Stimulated activated CD4-positive, alpha-beta T cell treated with anti-CD3 and anti-CD28 coated beads, Interleukin-1b, Interleukin-23, amount 100 ng/mL, for 1 hour (primary cell): ENCODE data around the gene ACOX3.

Source experiments
- DNase-seq, 2 donors: peaks; one replicate each; pipeline ENCODE4 v3.0.0-alpha.2; 2020; ENCODE audit warnings: low read depth in 2 of 2

Gene ACOX3

GRCh38 chr4:8336412-8337075 lies 104.0 kb downstream of the ACOX3 start:
- DNase-seq, result no peak

- DNase-seq, result no peak
These were observed 104.7 kb downstream of the ACOX3 start for GRCh38 chr4:8335848-8336247.

- no peak for DNase-seq
These were observed 105.6 kb downstream of the ACOX3 start for GRCh38 chr4:8334786-8335460.

- no peak for DNase-seq
These were observed 106.6 kb downstream of the ACOX3 start for GRCh38 chr4:8333726-8334460.

GRCh38 chr4:8332891-8333331 lies 107.6 kb downstream of the ACOX3 start:
- DNase-seq, result no peak

- DNase-seq, result no peak
These were observed 108.3 kb downstream of the ACOX3 start for GRCh38 chr4:8332038-8332857.

GRCh38 chr4:8331575-8331955 lies 109.0 kb downstream of the ACOX3 start:
- DNase-seq, result no peak

- DNase-seq, result no peak
These were observed 109.5 kb downstream of the ACOX3 start for GRCh38 chr4:8330821-8331574.

GRCh38 chr4:8329859-8330761 lies 110.4 kb downstream of the ACOX3 start:
- no peak for DNase-seq

- DNase-seq, result no peak
These were observed 111.0 kb downstream of the ACOX3 start for GRCh38 chr4:8329560-8329858.

- DNase-seq, result no peak
These were observed 111.5 kb downstream of the ACOX3 start for GRCh38 chr4:8328866-8329559.

- DNase-seq, result no peak
These were observed 112.1 kb downstream of the ACOX3 start for GRCh38 chr4:8328456-8328855.

- no peak for DNase-seq
These were observed 114.3 kb downstream of the ACOX3 start for GRCh38 chr4:8326206-8326605.

GRCh38 chr4:8325291-8325973 lies 115.1 kb downstream of the ACOX3 start:
- no peak for DNase-seq

- DNase-seq, result no peak
These were observed 115.8 kb downstream of the ACOX3 start for GRCh38 chr4:8324640-8325239.

- DNase-seq, result no peak
These were observed 116.5 kb downstream of the ACOX3 start for GRCh38 chr4:8323947-8324555.

GRCh38 chr4:8322794-8323704 lies 117.5 kb downstream of the ACOX3 start:
- no peak for DNase-seq
